Stimulated activated CD4-positive, alpha-beta T cell treated with anti-CD3 and anti-CD28 coated beads, TNF-alpha, amount 100 ng/mL, for 1 hour (primary cell): Measurements from ENCODE around the gene B3GNT9.

Source experiments
- DNase-seq, 3 donors: peaks; one replicate each; pipeline ENCODE4 v3.0.0-alpha.2; 2020; ENCODE audit warnings: low read depth in 3 of 3, low spot score in 1 of 3

The B3GNT9 gene

DNA sequence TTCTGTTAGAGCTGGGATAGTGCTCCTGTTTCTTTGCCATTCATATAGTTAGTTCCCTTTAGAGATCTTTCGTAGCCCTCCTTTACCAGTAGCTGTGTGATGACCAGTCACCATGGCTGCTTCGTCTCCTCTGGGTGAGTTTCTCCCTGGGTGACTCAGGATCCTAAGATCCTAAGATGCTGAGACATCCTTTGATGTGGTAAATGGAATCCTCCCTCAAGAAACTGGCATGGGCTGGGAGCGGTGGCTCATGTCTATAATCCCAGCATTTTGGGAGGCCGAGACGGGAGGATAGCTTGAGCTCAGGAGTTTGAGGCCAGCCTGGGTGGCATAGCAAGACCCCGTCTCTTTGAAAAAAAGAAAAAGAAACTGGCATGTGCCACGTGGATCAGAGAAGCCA, 35.2 kb downstream of the B3GNT9 start:
- no peak for DNase-seq

- DNase-seq = no peak
Measured at GRCh38 chr16:67114793-67115192, 36.0 kb downstream of the B3GNT9 start.

DNA sequence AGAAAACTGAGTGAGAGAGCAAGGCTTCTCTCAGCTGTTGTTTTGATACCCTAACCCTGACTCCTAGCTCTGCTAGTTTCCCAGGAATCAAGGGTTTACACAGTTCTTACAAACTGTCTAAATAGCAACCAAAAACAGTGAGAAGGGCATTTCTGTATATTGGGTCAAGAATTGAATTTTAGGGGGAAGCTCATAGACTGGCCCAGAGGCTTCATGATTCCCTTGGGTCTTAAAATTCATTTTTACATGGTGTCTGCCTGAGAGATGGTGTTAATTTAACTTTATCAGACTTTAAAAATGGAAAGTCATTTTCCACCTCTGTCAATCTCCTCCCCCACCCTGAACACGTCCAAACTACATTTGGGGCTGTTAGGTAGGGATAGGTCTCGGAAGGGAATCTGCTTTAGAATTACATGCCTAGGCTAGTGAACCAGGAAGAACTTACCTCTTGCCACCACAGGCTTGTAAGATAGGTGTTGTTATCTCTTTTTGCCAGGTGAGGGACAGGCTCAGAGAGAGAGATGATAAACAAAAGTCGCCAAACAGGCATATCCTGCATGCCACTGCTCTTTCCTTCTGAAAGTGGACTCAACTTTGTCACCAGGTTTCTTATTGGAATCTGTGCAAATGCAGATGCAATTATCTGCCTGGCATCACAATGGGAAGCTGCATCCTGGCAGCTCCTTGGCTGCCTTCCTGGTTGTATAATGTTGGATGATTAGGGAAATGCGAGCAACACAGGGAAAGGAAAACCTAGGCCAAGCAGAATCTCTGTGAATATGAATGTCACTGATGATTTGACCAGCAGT, 38.0 kb downstream of the B3GNT9 start:
- no peak for DNase-seq

GRCh38 chr16:67111951-67112444, 38.8 kb downstream of the B3GNT9 start:
- DNase-seq = no peak

- DNase-seq = peak; percentile 88 to 97 (median 96)
Measured at GRCh38 chr16:67109407-67110135, 41.2 kb downstream of the B3GNT9 start, which contains the start of gene PHAF1. Gene PHAF1 (plus strand): TSS chr16:67109941. CDS start chr16:67110176, 235 bp downstream.

DNA sequence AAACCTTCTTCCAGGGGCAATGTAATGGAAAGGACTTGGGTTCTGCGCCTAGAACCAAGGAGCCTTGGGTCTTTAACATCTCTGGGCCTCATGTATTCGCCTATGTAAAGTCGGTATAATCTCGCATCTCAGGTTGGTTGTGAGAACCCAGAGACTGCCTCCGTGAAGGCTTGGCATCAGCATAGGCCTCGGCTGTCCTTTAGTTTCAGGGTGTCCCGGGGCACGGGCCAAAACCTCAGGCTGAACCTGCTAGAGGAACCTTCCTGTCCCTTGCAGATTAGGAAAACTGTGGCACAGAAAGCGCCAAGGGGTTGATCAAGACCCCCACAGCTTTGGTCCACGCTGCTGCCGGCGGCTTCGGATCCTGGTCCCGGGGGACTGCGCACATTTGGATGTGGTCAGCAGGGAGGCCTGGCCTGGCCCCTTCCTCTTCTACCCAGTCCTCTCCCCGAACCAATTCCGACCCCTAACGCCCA, 41.8 kb downstream of the B3GNT9 start:
- DNase-seq = no peak

DNA sequence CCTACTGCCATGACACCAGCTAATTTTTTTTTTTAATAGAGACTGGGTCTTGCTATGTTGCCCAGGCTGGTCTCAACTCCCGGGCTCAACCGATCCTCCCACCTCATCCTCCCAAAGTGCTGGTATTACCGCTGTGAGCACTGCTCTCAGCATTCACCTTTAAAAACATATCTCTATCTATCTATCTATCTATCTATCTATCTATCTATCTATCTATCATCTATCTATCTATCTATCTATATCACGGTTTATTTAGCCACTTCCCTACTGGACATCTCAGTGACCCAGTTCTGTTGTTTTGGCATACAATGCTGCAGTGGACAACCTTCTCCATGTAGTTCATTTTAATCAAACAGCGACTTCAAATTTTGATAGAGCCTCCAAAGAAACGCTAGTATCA, 42.3 kb downstream of the B3GNT9 start:
- DNase-seq = no peak

- DNase-seq = no peak
Measured at GRCh38 chr16:67105881-67106280, 44.9 kb downstream of the B3GNT9 start.

- no peak for DNase-seq
Measured at GRCh38 chr16:67105246-67105645, 45.6 kb downstream of the B3GNT9 start.

DNA sequence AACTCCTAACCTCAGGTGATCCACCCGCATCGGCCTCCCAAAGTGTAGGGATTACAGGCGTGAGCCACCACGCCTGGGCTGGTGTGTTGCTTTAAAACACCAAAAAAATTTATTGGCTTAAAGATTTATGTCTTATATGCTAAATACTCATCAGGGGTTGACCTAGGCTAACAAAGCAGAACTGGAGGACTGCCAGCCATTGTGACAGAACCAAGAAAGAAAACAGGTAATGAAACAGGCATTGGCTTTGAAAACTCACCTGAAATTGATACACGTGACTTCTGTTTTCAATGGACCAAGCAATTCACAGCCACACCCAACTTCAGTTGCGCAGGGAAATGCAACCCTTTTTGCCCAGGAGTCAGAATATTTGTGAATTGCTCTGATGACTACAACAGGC, 46.0 kb downstream of the B3GNT9 start:
- no peak for DNase-seq

DNA sequence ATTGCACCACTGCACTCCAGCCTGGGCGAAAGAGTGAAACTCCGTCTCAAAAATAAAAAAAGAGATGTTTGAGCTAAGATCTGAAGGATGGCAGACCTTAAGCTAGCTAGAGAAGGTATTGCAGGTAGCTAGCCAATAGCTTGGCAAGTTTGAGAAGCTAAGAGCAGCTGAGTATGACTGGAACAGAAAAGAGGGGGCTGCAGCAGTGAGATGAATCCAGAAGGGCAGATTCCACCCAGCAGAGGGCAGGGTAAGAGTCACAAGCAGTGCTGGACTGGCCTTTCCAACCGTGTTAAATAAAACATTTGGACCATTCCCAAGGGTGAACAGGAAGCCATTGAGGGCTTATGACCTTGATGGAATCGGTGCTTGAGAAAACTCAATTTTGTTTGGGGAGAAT, 46.7 kb downstream of the B3GNT9 start:
- no peak for DNase-seq

DNA sequence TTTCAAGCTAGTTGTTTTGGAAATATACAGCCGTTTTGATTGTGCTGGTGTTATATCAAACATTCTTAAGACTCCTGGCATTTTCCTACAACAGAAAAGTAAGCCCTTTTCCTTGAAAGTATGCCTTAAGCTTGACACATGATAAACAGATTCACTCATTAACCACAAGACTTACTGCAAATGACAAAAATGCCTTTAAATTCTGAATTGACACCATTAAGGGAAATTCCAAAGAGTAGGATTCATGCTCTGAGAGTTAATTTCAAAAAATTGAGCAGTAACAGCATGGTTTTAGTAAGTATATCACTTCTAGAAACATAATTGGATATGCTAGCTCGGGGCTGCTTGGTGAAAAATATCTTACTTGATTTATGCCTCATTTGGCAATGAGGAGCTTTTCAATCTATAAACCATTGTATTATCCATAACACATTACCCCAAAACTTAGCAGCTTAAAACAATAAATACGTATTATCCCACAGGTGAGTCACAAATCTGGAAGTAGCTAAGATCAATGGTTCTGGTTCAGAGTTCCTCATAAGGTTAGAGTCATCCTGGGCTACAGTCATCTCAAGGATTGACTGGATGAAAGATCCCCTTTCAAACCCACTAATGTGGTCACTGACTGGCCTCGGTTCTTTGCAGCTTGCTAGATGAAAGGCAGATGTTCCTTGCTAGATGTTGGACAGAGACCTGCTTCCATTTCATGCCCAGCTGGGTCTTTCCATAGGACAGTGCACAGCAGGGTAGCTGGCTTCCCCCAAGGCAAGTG, 49.3 kb downstream of the B3GNT9 start:
- no peak for DNase-seq

DNA sequence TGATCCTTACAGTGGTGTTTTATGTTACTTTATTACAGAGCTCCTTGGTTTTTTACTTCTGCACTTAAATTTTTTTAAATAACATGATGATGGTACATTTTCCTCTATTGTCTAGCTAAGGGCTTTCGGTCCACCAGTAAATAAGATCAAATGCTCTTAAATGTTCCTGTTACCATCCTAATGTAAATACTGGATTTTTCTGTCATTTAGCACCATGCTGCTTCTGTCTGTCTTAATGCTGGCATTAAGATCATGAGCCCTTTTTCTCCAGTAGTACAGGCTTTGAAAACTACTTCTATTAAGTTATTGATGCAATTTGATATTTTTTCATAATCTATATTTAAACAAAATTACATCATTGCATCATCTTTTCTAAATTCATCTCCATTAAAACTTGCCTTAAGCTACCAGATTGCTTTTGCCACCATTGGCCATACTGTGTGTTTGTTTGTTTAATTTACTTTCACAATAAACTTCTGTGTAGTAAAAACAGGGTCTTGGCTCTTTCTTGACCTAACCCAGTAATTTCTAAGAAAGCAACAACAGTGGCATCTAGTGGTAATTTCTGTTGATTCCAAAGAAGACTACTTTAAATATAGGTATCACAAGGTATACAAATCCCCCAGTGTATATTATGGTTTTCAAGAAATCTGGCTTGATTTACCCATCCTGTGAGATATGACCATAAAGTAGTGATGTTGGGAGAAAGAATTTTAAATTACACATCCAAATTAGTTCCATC, 50.1 kb downstream of the B3GNT9 start:
- DNase-seq = no peak

DNA sequence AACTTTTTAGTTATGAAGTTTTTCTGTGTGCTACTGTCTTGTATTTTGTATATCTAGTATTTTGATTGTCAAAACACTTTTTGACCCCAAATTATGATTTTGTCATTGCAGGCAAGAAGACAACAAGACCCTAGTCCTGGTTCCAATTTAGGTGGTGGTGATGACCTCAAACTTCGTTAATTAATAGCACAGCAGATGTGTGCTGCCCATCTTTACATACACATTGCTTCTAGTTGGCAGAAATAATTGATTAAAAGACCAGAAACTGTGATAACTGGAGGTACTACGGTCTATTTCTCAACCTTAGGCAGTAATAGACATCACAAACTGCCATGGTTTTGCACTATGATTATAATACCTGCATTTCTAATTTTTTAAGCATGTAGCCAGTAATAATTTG, 52.2 kb downstream of the B3GNT9 start:
- DNase-seq = no peak
